GM21825 (cell line): ENCODE measurements around the gene AMPD1.

Experiments used
- ATAC-seq: cut with Tn5 transposase; IDR thresholded peaks from one replicate; pipeline ENCODE4 v1.9.1; 2021; ENCODE audit warnings: mild to moderate bottlenecking, moderate library complexity; ENCODE audit not compliant: unreplicated experiment

Gene AMPD1

GRCh38 chr1:114648503-114648902 is 46.8 kb downstream of the AMPD1 start:
- ATAC-seq, result no peak

- no peak for ATAC-seq
These were observed 54.0 kb downstream of the AMPD1 start for GRCh38 chr1:114641377-114641776.

- ATAC-seq, result no peak
These were observed 56.4 kb downstream of the AMPD1 start for GRCh38 chr1:114638910-114639309.

- no peak for ATAC-seq
These were observed 62.9 kb downstream of the AMPD1 start for GRCh38 chr1:114632427-114632826.

GRCh38 chr1:114627107-114627506 is 68.2 kb downstream of the AMPD1 start:
- no peak for ATAC-seq

GRCh38 chr1:114623364-114623763 is 72.0 kb downstream of the AMPD1 start:
- ATAC-seq, result no peak
